GM12878 (cell line): ENCODE data around the gene LRBA.

Experiments
- CTCF ChIP-seq, 3 experiments: IDR thresholded peaks in 2 of 3; conservative IDR thresholded peaks in 1 of 3; 2 replicates each; pipeline ENCODE4 v1.5.1; 2011; ENCODE audit warnings: low read depth in 3 of 3, low read length in 3 of 3, mild to moderate bottlenecking in 3 of 3, control low read depth in 2 of 3, moderate library complexity in 2 of 3, inconsistent platforms in 1 of 3, mixed read lengths in 1 of 3; ENCODE audit not compliant: control insufficient read depth in 2 of 3, insufficient read depth in 1 of 3; ENCODE audit errors: extremely low read depth in 1 of 3
- CUX1 ChIP-seq: IDR thresholded peaks from 2 replicates; pipeline ENCODE4 v1.6.1; 2012; ENCODE audit warnings: improper control_type of control experiment, low read depth, low read length; ENCODE audit not compliant: insufficient replicate concordance
- ESRRA ChIP-seq: IDR thresholded peaks from 2 replicates; pipeline ENCODE4 v1.6.1; 2012; ENCODE audit warnings: mild to moderate bottlenecking, low read length, improper control_type of control experiment
- EZH2 ChIP-seq: IDR thresholded peaks from 2 replicates; pipeline ENCODE4 v1.6.1; 2012; ENCODE audit warnings: low read depth, mild to moderate bottlenecking, control low read depth, inconsistent platforms, low read length, borderline replicate concordance; ENCODE audit not compliant: control insufficient read depth
- MYC ChIP-seq: IDR thresholded peaks from 2 replicates; pipeline ENCODE4 v1.6.1; 2011; ENCODE audit warnings: mild to moderate bottlenecking, low read length, moderate library complexity, inconsistent platforms; ENCODE audit not compliant: insufficient read depth, insufficient replicate concordance, insufficient read length, severe bottlenecking
- YBX1 ChIP-seq: fragments of 450-650 bp; IDR thresholded peaks from 2 replicates; pipeline ENCODE4 v1.6.1; 2016; ENCODE audit warnings: antibody characterized with exemption
- ZBTB33 ChIP-seq: fragments of 450-650 bp; IDR thresholded peaks from 2 replicates; pipeline ENCODE4 v1.6.1; 2017; ENCODE audit warnings: mild to moderate bottlenecking

GRCh38 chr4:150581056-150581605 lies 434.0 kb downstream of the LRBA start:
- no peak for TF ChIP-seq CUX1
- TF ChIP-seq CTCF (IDR thresholded peaks at IDR 0.05 in 2 of 3, conservative IDR thresholded peaks at IDR 0.05 in 1 of 3; ENCODE audit: control insufficient read depth in 2 of 3, extremely low read depth in 1 of 3, insufficient read depth in 1 of 3, low read depth in 3 of 3, low read length in 3 of 3) = no peak
- no peak for TF ChIP-seq YBX1
- TF ChIP-seq EZH2 = no peak
- TF ChIP-seq ESRRA = no peak
- no peak for TF ChIP-seq MYC
- TF ChIP-seq ZBTB33 = no peak
